GM18511 (cell line): ENCODE results near the gene PFDN1.

Experiments
- ATAC-seq: cut with Tn5 transposase; IDR thresholded peaks from one replicate; pipeline ENCODE4 v1.9.1; 2021; ENCODE audit warnings: mild to moderate bottlenecking, moderate library complexity; ENCODE audit not compliant: unreplicated experiment

The PFDN1 gene

GRCh38 chr5:140240987-140241706 lies 61.8 kb downstream of the PFDN1 start:
- no peak for ATAC-seq

- ATAC-seq: peak; percentile 74
Observed at GRCh38 chr5:140239939-140240700, 62.8 kb downstream of the PFDN1 start.

- no peak for ATAC-seq
Observed at GRCh38 chr5:140239461-140239860, 63.4 kb downstream of the PFDN1 start.

GRCh38 chr5:140238756-140239155 lies 64.1 kb downstream of the PFDN1 start:
- no peak for ATAC-seq

GRCh38 chr5:140236891-140237598 lies 65.9 kb downstream of the PFDN1 start:
- ATAC-seq: no peak

- no peak for ATAC-seq
Observed at GRCh38 chr5:140235791-140236551, 66.9 kb downstream of the PFDN1 start.

- ATAC-seq: no peak
Observed at GRCh38 chr5:140234377-140234989, 68.4 kb downstream of the PFDN1 start.

- no peak for ATAC-seq
Observed at GRCh38 chr5:140232731-140233130, 70.2 kb downstream of the PFDN1 start.

- ATAC-seq: no peak
Observed at GRCh38 chr5:140230373-140230772, 72.5 kb downstream of the PFDN1 start.

- no peak for ATAC-seq
Observed at GRCh38 chr5:140228364-140228837, 74.5 kb downstream of the PFDN1 start.

GRCh38 chr5:140227046-140227445 lies 75.9 kb downstream of the PFDN1 start:
- ATAC-seq: no peak

GRCh38 chr5:140225396-140225795 lies 77.5 kb downstream of the PFDN1 start:
- no peak for ATAC-seq

GRCh38 chr5:140224658-140225057 lies 78.2 kb downstream of the PFDN1 start:
- ATAC-seq: no peak

GRCh38 chr5:140223567-140223966 lies 79.3 kb downstream of the PFDN1 start:
- no peak for ATAC-seq

- ATAC-seq: no peak
Observed at GRCh38 chr5:140222416-140222815, 80.5 kb downstream of the PFDN1 start.

- ATAC-seq: peak; percentile 46
Observed at GRCh38 chr5:140221697-140222223, 81.1 kb downstream of the PFDN1 start.

GRCh38 chr5:140220698-140221064 lies 82.2 kb downstream of the PFDN1 start:
- no peak for ATAC-seq

GRCh38 chr5:140220032-140220697 lies 82.7 kb downstream of the PFDN1 start:
- peak; percentile 73 for ATAC-seq

GRCh38 chr5:140219068-140219991 lies 83.6 kb downstream of the PFDN1 start:
- ATAC-seq: peak; percentile 33
